Aorta (tissue), 5 donors: Measurements from ENCODE around the gene PTPN12. TPM values are rescaled to one million over a fixed set of nuclear protein-coding genes. Genes with fewer than 3 reads are reported as not detected.
"Not testable (repeated sequence)": the region's sequence is repeated elsewhere in the genome, so short reads cannot be mapped to it uniquely, and the experiment has no call there.

ENCODE experiments used
- ATAC-seq: fragments of 200-7000 bp; cut with Tn5 transposase; one replicate; pipeline ENCODE4 v1.9.1; 2022; ENCODE audit warnings: moderate library complexity; ENCODE audit not compliant: low FRiP score
- DNase-seq, 2 donors: peaks; one replicate each; pipeline ENCODE4 v3.0.0-alpha.2; 2020
- H3K27ac ChIP-seq, 2 donors: one replicate each; pipeline ENCODE4 v1.5.1; 2013; ENCODE audit warnings: low read length in 2 of 2, mild to moderate bottlenecking in 2 of 2, moderate library complexity in 2 of 2, control low read depth in 1 of 2, inconsistent platforms in 1 of 2, low read depth in 1 of 2
- H3K27me3 ChIP-seq, 2 donors: one replicate each; pipeline ENCODE4 v1.6.1; 2013; ENCODE audit warnings: control low read depth in 1 of 2, low read length in 1 of 2, mild to moderate bottlenecking in 1 of 2, moderate library complexity in 1 of 2; ENCODE audit not compliant: insufficient read depth in 2 of 2, control insufficient read depth in 1 of 2
- H3K36me3 ChIP-seq, 2 donors: one replicate each; pipeline ENCODE4 v1.6.1; 2013; ENCODE audit warnings: control low read depth in 1 of 2, low read length in 1 of 2, mild to moderate bottlenecking in 1 of 2; ENCODE audit not compliant: insufficient read depth in 2 of 2, control insufficient read depth in 1 of 2
- H3K4me1 ChIP-seq, 2 donors: one replicate each; pipeline ENCODE4 v1.6.1; 2013; ENCODE audit warnings: low read length in 2 of 2, control low read depth in 1 of 2, mild to moderate bottlenecking in 1 of 2, moderate library complexity in 1 of 2; ENCODE audit not compliant: insufficient read depth in 2 of 2, control insufficient read depth in 1 of 2
- H3K4me3 ChIP-seq, 2 donors: one replicate each; pipeline ENCODE4 v1.5.1; 2013; ENCODE audit warnings: low read length in 2 of 2, control low read depth in 1 of 2, mild to moderate bottlenecking in 1 of 2
- H3K9me3 ChIP-seq: one replicate; pipeline ENCODE4 v1.6.1; 2013; ENCODE audit warnings: mild to moderate bottlenecking, low read length; ENCODE audit not compliant: control insufficient read depth
- WGBS, 2 donors: extraction: QIAGEN DNeasy Blood & Tissue Kit; methylation state at CpG; one replicate each; pipeline ENCODE4 v1.1.7; 2013; 5-methylcytosine and 5-hydroxymethylcytosine counted together
- intact Hi-C, 2 donors: fragments of 100-400 bp; cut with DNase I; formaldehyde crosslinking; loops; one replicate each; pipeline versions ENCODE4 v1.14.2 to v1.15.0; 2022
- polyA plus RNA-seq, 2 donors: library from polyadenylated mRNA; stranded (reverse); fragments of 200-250 nt; gene quantifications; one replicate each; pipeline ENCODE4 v1.2.3, GENCODE V29; 2013
- total RNA-seq, 2 donors: library from RNA; stranded (reverse); fragmentation: NEBNext Ultra II Directional; extraction: Animal tissue kit (Norgen Biotek cat#: 25700); gene quantifications; one replicate each; pipeline ENCODE4 v1.2.1, GENCODE V29; 2021
- donor health status: healthy with polysubstance abuse.
- donor health status: Bipolar disorder and iron deficiency.
- donor health status: DM: no; HTN: no; CAD: no.
- donor health status: DM: no; HTN: no; CAD: no.
- donor health status: DM: yes; HTN: yes; CAD: no.

The PTPN12 gene
- total and polyA plus RNA-seq, 4 donors: 54.0 to 128 (median 78.5) TPM

GRCh38 chr7:77516085-77516484 lies 21.0 kb upstream of the PTPN12 start:
- H3K27me3 ChIP-seq: no peaks in the 10 kb centered on the region
- intact Hi-C loops: no loop called here
- WGBS, 2 donors: 92 to 94% methylated on average over 3 of the region's 3 CpGs
- no peaks in the 10 kb centered on the region for H3K36me3 ChIP-seq
- H3K27ac ChIP-seq: no peak overlapping the region
- no peak overlapping the region for H3K4me3 ChIP-seq
- DNase-seq (no peak), ATAC-seq (no peak)
- H3K4me1 ChIP-seq: no peaks in the 10 kb centered on the region
- no peaks in the 10 kb centered on the region for H3K9me3 ChIP-seq

- H3K27me3 ChIP-seq: no peaks in the 10 kb centered on the region
- DNase-seq (no peak), ATAC-seq (no peak)
- H3K9me3 ChIP-seq: no peaks in the 10 kb centered on the region
- H3K4me1 ChIP-seq: no peaks in the 10 kb centered on the region
- H3K36me3 ChIP-seq: no peaks in the 10 kb centered on the region
- 75 to 79% methylated on average over 1 of the region's 1 CpG for WGBS, 2 donors
- no peak overlapping the region for H3K4me3 ChIP-seq
- intact Hi-C loops: no loop called here
- no peak overlapping the region for H3K27ac ChIP-seq
Measured at GRCh38 chr7:77520261-77520660, 16.8 kb upstream of the PTPN12 start.

GRCh38 chr7:77521537-77521936 lies 15.6 kb upstream of the PTPN12 start:
- H3K4me1 ChIP-seq, H3K4me3 ChIP-seq, H3K27me3 ChIP-seq, ATAC-seq, H3K9me3 ChIP-seq, intact Hi-C loops, DNase-seq, H3K36me3 ChIP-seq, H3K27ac ChIP-seq: not testable (repeated sequence)
- WGBS, 2 donors: 95 to 96% methylated on average over 5 of the region's 5 CpGs

GRCh38 chr7:77524731-77525130 lies 12.4 kb upstream of the PTPN12 start:
- ATAC-seq (no peak), DNase-seq (no peak)
- H3K27ac ChIP-seq: no peak overlapping the region
- H3K27me3 ChIP-seq: no peaks in the 10 kb centered on the region
- H3K9me3 ChIP-seq: no peaks in the 10 kb centered on the region
- intact Hi-C loops: no loop called here
- no peaks in the 10 kb centered on the region for H3K4me1 ChIP-seq
- no peak overlapping the region for H3K4me3 ChIP-seq
- no peaks in the 10 kb centered on the region for H3K36me3 ChIP-seq

GRCh38 chr7:77525231-77525630 lies 11.9 kb upstream of the PTPN12 start:
- H3K4me1 ChIP-seq: no peaks in the 10 kb centered on the region
- no peak overlapping the region for H3K27ac ChIP-seq
- no peak overlapping the region for H3K4me3 ChIP-seq
- H3K9me3 ChIP-seq: no peaks in the 10 kb centered on the region
- WGBS, 2 donors: 90 to 93% methylated on average over 2 of the region's 2 CpGs
- H3K27me3 ChIP-seq: no peaks in the 10 kb centered on the region
- no peak for ATAC-seq
- DNase-seq: no peak
- intact Hi-C loops: no loop called here
- no peaks in the 10 kb centered on the region for H3K36me3 ChIP-seq

GRCh38 chr7:77528368-77528767 lies 8.7 kb upstream of the PTPN12 start:
- Histone ChIP-seq H3K9me3 (no peaks in the 10 kb centered on the region), H3K4me3 (no peak overlapping the region), H3K36me3 (no peaks in the 10 kb centered on the region), H3K27me3 (no peaks in the 10 kb centered on the region), H3K27ac (no peak overlapping the region), H3K4me1 (no peaks in the 10 kb centered on the region)
- intact Hi-C loops: no loop called here
- ATAC-seq: no peak
- DNase-seq: no peak

GRCh38 chr7:77529279-77529678 lies 7.8 kb upstream of the PTPN12 start:
- Histone ChIP-seq H3K36me3 (no peaks in the 10 kb centered on the region), H3K9me3 (no peaks in the 10 kb centered on the region), H3K4me3 (no peak overlapping the region), H3K27me3 (no peaks in the 10 kb centered on the region), H3K27ac (no peak overlapping the region), H3K4me1 (no peaks in the 10 kb centered on the region)
- 81 to 96% methylated on average over 4 of the region's 4 CpGs for WGBS, 2 donors
- intact Hi-C loops: no loop called here
- DNase-seq: no peak
- no peak for ATAC-seq

GRCh38 chr7:77531038-77531437 lies 6.1 kb upstream of the PTPN12 start:
- no peak overlapping the region for H3K27ac ChIP-seq
- no peak for ATAC-seq
- intact Hi-C loops: no loop called here
- H3K36me3 ChIP-seq: no peaks in the 10 kb centered on the region
- H3K9me3 ChIP-seq: no peaks in the 10 kb centered on the region
- no peak overlapping the region for H3K4me3 ChIP-seq
- 53 to 56% methylated on average over 2 of the region's 2 CpGs for whole genome bisulfite sequencing, 2 donors
- H3K27me3 ChIP-seq: no peaks in the 10 kb centered on the region
- no peak for DNase-seq
- H3K4me1 ChIP-seq: no peaks in the 10 kb centered on the region

- no peak for ATAC-seq
- intact Hi-C loops: no loop called here
- Histone ChIP-seq H3K4me1 (no peaks in the 10 kb centered on the region), H3K27me3 (no peaks in the 10 kb centered on the region), H3K36me3 (no peaks in the 10 kb centered on the region), H3K27ac (no peak overlapping the region), H3K9me3 (no peaks in the 10 kb centered on the region), H3K4me3 (no peak overlapping the region)
- DNase-seq: no peak
- whole genome bisulfite sequencing, 2 donors: 86 to 88% methylated on average over 5 of the region's 5 CpGs
Measured at GRCh38 chr7:77532247-77532646, 4.8 kb upstream of the PTPN12 start.
